IPS DF 6.9 (cell line): ENCODE data around the gene F2RL3.

ENCODE experiments used
- DNase-seq: peaks from one replicate; pipeline ENCODE4 v3.0.0-alpha.2; 2013; ENCODE audit warnings: low read depth, low spot score
- H3K27ac ChIP-seq: one replicate; pipeline ENCODE4 v1.5.1; 2013; ENCODE audit warnings: low read length, control low read depth
- H3K27me3 ChIP-seq: 2 replicates; pipeline ENCODE4 v1.6.1; 2013; ENCODE audit warnings: mild to moderate bottlenecking, low read length; ENCODE audit not compliant: control insufficient read depth, insufficient read depth
- H3K36me3 ChIP-seq: 2 replicates; pipeline ENCODE4 v1.6.1; 2013; ENCODE audit warnings: low read length; ENCODE audit not compliant: control insufficient read depth, insufficient read depth
- H3K4me1 ChIP-seq: 2 replicates; pipeline ENCODE4 v1.6.1; 2013; ENCODE audit warnings: low read length; ENCODE audit not compliant: control insufficient read depth, insufficient read depth
- H3K4me3 ChIP-seq: 2 replicates; pipeline ENCODE4 v1.5.1; 2013; ENCODE audit warnings: mild to moderate bottlenecking, low read length
- H3K9me3 ChIP-seq: 2 replicates; pipeline ENCODE4 v1.6.1; 2013; ENCODE audit warnings: low read length, inconsistent platforms; ENCODE audit not compliant: control insufficient read depth, insufficient read depth
- WGBS: extraction: QIAGEN DNeasy Blood & Tissue Kit; methylation state at CpG from one replicate; pipeline ENCODE4 v1.1.7; 2013; ENCODE audit warnings: mixed read lengths, missing lambda C conversion rate; ENCODE audit not compliant: insufficient read length, insufficient coverage; 5-methylcytosine and 5-hydroxymethylcytosine counted together

Gene F2RL3

DNA sequence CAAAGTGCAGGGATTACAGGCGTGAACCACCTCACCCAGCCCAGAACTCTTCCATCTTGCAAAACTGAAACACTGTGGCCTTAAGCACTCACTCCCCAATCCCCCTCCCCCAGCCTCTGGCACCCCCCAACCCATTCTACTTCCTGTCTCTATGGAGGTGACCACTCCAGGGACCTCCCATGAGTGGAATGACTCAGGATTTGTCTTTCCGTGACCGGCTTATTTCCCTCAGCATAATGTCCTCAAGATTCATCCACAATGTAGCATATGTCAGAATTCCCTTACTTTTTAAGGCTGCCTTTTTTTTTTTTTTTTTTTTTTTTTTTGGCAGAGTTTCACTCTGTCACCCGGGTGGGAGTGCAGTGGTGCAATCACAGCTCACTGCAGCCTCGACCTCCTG lies 3.6 kb upstream of the F2RL3 start:
- no peak overlapping the region for H3K4me3 ChIP-seq
- H3K36me3 ChIP-seq = no peaks in the 10 kb centered on the region; the same call in 1 of the 2 replicates
- no peak overlapping the region for H3K27ac ChIP-seq
- DNase-seq = no peak
- no peaks in the 10 kb centered on the region for H3K27me3 ChIP-seq
- no peaks in the 10 kb centered on the region for H3K4me1 ChIP-seq
- H3K9me3 ChIP-seq = peaks cover 2% of the 10 kb centered on the region; the same call in 1 of the 2 replicates
- WGBS = no CpG with 5 or more reads among the region's 5 CpGs

DNA sequence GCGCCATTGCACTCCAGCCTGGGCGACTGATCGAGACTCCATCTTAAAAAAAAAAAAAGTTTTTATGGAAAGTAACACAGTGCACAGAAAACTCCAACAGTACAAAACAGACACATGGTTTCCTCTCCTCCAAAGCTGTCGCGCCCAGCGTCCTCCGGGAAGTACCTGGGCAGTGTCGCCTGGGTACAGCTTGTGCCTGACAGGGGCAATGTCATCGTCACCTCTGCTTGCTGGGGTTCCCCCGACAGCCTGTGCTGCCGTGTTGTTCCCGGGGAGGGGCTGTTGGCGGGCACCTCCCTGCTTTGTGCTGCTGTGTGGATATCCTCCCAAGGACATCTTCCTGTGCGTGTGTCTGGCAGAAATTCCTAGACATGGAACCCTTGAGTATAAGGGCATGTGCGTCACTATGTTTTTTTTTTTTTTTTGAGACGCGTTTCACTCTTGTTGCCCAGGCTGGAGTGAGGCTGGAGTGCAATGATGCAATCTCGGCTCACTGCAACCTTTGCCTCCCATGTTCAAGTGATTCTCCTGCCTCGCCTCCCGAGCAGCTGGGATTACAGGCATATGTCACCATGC lies 2.4 kb upstream of the F2RL3 start:
- H3K9me3 ChIP-seq = peaks cover 2% of the 10 kb centered on the region; the same call in 1 of the 2 replicates
- H3K4me3 ChIP-seq = no peak overlapping the region
- WGBS = no CpG with 5 or more reads among the region's 20 CpGs
- DNase-seq = no peak
- H3K27me3 ChIP-seq = no peaks in the 10 kb centered on the region
- H3K4me1 ChIP-seq = no peaks in the 10 kb centered on the region
- H3K36me3 ChIP-seq = no peaks in the 10 kb centered on the region; the same call in 1 of the 2 replicates
- no peak overlapping the region for H3K27ac ChIP-seq

DNA sequence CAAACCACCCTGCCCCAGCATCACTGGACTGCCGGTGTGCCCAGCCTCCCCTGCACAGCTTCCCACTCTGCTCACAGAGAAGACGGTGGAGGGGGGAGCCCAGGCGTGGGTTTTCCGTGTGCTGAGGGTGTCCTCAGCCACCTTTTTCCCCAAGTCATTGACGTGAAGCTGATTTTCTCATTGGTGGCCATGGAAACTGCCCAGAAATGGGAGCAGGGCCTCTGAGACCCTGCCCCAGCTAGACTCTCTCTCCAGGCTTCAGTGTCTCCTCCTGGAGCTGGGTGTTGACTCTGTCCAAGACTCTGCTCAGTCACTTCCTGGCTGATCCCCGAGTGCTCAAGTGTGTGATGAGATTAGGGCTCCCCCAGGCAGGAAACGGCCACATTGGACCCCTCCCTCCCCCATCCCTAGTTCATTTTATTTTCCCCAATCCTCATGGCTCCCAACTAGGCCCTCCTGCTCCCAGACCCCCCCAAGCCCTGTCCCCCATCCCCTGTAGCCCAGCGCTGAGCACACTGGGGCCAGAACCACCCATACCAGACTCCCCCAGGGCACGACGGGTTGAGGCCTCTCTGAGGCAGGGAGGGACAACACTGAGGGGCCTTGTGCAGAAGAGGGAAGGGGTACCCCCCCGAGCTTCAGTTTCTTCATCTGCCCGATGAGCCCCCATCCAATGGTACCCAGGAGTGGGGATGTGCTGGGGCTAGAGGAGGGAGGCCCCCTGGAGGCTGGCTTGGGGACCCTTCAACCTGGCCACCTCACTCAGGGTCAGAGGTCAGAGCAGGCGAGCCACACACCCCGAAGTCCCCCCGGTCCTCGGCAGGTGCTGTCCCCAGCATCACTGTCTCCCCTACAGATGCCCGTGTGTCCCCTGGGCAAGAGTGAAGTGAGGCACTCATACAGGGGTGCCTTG lies 1.2 kb upstream of the F2RL3 start:
- H3K4me1 ChIP-seq = no peaks in the 10 kb centered on the region

DNA sequence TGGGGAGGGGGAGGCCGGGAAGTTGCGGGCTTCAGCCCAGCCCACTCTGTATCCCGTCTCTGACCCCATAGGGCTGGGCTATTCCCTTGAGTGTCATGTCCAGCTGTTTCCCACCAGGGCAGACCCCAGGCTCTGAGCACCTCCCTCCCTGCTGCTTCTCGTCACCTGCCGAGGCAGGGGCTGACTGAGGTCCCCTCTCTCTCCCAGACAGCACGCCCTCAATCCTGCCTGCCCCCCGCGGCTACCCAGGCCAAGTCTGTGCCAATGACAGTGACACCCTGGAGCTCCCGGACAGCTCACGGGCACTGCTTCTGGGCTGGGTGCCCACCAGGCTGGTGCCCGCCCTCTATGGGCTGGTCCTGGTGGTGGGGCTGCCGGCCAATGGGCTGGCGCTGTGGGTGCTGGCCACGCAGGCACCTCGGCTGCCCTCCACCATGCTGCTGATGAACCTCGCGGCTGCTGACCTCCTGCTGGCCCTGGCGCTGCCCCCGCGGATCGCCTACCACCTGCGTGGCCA lies 625 bp downstream of the F2RL3 start:
- H3K27me3 ChIP-seq = no peaks in the 10 kb centered on the region
- H3K36me3 ChIP-seq = no peaks in the 10 kb centered on the region; the same call in 1 of the 2 replicates
- no CpG with 5 or more reads among the region's 22 CpGs for WGBS
- no peak for DNase-seq
- H3K4me3 ChIP-seq = no peak overlapping the region
- no peaks in the 10 kb centered on the region for H3K4me1 ChIP-seq
- no peaks in the 10 kb centered on the region for H3K9me3 ChIP-seq
- no peak overlapping the region for H3K27ac ChIP-seq

More for the DNA sequence above, 1.2 kb upstream of the F2RL3 start:
- no CpG with 5 or more reads among the region's 17 CpGs for WGBS
- Histone ChIP-seq H3K4me3 (no peak overlapping the region), H3K27me3 (no peaks in the 10 kb centered on the region), H3K36me3 (no peaks in the 10 kb centered on the region; the same call in 1 of the 2 replicates), H3K9me3 (no peaks in the 10 kb centered on the region), H3K27ac (no peak overlapping the region)
- DNase-seq = no peak

DNA sequence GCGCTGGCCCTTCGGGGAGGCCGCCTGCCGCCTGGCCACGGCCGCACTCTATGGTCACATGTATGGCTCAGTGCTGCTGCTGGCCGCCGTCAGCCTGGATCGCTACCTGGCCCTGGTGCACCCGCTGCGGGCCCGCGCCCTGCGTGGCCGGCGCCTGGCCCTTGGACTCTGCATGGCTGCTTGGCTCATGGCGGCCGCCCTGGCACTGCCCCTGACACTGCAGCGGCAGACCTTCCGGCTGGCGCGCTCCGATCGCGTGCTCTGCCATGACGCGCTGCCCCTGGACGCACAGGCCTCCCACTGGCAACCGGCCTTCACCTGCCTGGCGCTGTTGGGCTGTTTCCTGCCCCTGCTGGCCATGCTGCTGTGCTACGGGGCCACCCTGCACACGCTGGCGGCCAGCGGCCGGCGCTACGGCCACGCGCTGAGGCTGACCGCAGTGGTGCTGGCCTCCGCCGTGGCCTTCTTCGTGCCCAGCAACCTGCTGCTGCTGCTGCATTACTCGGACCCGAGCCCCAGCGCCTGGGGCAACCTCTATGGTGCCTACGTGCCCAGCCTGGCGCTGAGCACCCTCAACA lies 1.2 kb downstream of the F2RL3 start:
- no peak overlapping the region for H3K27ac ChIP-seq
- no peaks in the 10 kb centered on the region for H3K4me1 ChIP-seq
- DNase-seq = no peak
- H3K36me3 ChIP-seq = no peaks in the 10 kb centered on the region; the same call in 1 of the 2 replicates
- H3K9me3 ChIP-seq = no peaks in the 10 kb centered on the region
- no CpG with 5 or more reads among the region's 48 CpGs for WGBS
- no peaks in the 10 kb centered on the region for H3K27me3 ChIP-seq
- no peak overlapping the region for H3K4me3 ChIP-seq

DNA sequence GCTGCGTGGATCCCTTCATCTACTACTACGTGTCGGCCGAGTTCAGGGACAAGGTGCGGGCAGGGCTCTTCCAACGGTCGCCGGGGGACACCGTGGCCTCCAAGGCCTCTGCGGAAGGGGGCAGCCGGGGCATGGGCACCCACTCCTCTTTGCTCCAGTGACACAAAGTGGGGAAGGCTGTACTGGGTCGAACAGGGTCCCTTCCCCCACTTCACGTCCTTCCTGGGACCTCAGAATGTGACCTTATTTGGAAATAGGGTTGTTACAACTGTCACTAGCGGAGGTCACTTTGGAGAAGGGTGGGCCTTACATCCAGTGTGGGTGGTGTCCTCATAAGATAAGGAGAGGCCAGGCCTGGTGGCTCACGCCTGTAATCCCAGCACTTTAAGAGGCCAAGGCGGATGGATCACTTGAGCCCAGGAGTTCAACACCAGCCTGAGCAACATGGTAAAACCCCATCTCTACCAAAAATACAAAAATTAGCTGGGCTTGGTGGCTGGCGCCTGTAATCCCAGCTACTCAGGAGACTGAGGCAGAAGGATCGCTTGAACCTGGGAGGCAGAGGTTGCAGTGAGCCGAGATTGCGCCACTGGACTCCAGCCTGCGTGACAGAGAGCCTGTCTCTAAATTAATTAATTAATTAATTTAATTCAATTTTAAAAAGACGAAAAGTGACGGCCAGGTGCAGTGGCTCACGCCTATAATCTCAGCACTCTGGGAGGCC lies 1.8 kb downstream of the F2RL3 start:
- H3K36me3 ChIP-seq = no peaks in the 10 kb centered on the region; the same call in 1 of the 2 replicates
- DNase-seq = no peak
- H3K4me1 ChIP-seq = no peaks in the 10 kb centered on the region
- WGBS = no CpG with 5 or more reads among the region's 24 CpGs
- no peaks in the 10 kb centered on the region for H3K27me3 ChIP-seq
- no peaks in the 10 kb centered on the region for H3K9me3 ChIP-seq
- no peak overlapping the region for H3K4me3 ChIP-seq
- no peak overlapping the region for H3K27ac ChIP-seq

DNA sequence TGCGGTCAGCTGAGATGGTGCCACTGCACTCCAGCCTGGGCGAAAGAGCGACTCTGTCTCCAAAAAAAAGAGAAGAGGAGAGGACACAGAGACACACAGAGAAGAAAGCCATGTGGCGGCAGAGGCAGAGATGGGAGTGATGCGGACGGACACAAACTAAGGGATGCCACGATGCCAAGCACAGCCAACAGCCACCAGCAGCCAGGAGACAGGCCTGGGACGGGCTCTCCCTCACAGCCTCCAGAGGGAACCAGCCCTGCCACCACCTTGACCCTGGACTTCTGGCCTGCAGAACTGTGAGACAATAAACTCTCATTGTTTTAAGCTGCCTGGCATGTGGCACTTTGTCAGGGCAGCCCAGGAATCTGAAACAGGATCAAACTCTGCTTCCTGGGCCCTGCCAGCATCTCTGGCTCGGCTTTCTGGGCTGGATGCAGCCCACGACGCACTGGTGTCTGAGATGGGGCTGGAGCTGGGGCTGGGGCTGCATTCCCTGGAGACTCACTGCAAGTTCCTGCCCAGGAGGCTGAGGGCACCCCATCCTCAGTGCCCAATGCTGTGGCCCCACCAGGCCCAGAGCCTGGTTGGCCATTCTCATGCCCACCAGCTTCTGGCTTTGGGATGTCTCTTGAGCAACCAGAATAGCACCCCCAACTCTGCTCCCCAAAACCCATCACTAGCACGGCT lies 3.0 kb downstream of the F2RL3 start:
- no peak for DNase-seq
- no peak overlapping the region for H3K4me3 ChIP-seq
- no peak overlapping the region for H3K27ac ChIP-seq
- WGBS = no CpG with 5 or more reads among the region's 12 CpGs
- H3K4me1 ChIP-seq = no peaks in the 10 kb centered on the region
- no peaks in the 10 kb centered on the region for H3K9me3 ChIP-seq
- H3K36me3 ChIP-seq = no peaks in the 10 kb centered on the region; the same call in 1 of the 2 replicates
- no peaks in the 10 kb centered on the region for H3K27me3 ChIP-seq

DNA sequence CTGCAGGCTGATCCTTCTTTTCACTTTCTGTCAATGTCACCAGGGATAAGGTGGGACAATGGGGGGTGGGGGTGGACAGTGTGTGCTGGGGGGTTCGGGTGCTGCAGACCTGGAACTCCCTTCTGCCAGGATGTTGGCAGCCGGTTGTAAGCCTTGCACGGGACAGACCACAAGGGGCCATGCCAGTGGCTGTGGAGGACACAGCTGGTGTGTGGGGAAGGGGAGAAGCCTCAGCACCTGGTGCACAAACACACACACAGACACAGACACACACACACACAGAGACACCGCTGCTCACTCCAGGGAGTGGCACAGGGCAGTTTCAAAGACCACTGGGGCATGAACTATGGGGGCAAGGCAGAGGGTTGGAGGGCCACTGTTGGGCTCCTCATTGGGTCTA lies 3.6 kb downstream of the F2RL3 start:
- Histone ChIP-seq H3K4me1 (no peaks in the 10 kb centered on the region), H3K27me3 (no peaks in the 10 kb centered on the region), H3K4me3 (no peak overlapping the region), H3K36me3 (no peaks in the 10 kb centered on the region; the same call in 1 of the 2 replicates), H3K27ac (no peak overlapping the region), H3K9me3 (no peaks in the 10 kb centered on the region)
- no CpG with 5 or more reads among the region's 4 CpGs for WGBS
- DNase-seq = no peak

DNA sequence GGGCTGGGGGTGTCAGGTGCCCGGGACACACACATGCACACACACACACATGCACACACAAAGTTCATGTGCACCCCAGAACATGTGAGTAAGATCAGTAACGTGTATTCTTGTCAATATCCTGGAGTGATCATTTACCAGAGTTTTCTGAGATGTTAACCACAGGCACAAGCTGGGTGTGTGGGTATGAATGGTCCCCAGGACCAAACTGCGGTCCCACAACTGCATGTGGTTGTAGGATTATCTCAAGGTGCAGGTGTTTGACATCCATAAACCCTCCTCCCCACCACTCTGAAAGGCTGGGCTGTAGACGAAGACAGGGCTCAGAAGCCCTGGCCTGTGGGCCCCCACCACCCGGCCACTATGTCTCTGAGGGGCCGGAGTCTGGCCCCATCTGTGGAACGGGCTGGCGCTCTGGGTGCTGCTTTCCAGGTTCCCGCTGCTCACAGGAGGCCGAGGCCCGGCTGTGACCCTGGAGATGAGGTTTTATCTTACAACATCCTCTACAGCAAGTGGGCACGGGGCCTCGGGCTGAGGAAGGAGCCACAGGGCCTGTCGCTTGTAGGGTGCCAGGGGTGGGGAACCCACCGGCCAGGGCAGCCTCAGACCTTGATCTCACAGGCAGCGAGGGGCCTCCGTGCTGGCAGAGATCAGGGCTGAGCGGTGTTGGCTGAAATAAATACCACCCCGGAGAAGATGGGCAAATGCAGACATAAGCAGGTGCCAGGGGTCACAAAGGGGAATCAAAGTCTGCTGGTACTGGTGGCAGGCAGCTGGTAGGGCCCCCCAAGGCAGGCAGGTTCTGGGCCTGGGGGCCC lies 4.3 kb downstream of the F2RL3 start:
- no peaks in the 10 kb centered on the region for H3K4me1 ChIP-seq
- no peaks in the 10 kb centered on the region for H3K9me3 ChIP-seq
- no peak overlapping the region for H3K4me3 ChIP-seq
- no peaks in the 10 kb centered on the region for H3K27me3 ChIP-seq
- no CpG with 5 or more reads among the region's 19 CpGs for WGBS
- DNase-seq = no peak
- no peak overlapping the region for H3K27ac ChIP-seq
- no peaks in the 10 kb centered on the region; the same call in 1 of the 2 replicates for H3K36me3 ChIP-seq
